DOHH2 (cell line): Measurements from ENCODE around the gene MYO18B.

Source experiments
- H3F3A ChIP-seq: fragments of 200-600 bp; sonication (generic), shearing (Covaris generic); 2 replicates; pipeline ENCODE4 v1.6.0; 2016; ENCODE audit warnings: antibody characterized with exemption, mild to moderate bottlenecking; ENCODE audit not compliant: control insufficient read depth, insufficient read depth
- H3K27ac ChIP-seq: fragments of 200-600 bp; sonication (generic); 2 replicates; pipeline ENCODE4 v1.5.1; 2014; ENCODE audit warnings: low read depth, mild to moderate bottlenecking, low read length, moderate library complexity
- H3K27me3 ChIP-seq: fragments of 200-600 bp; sonication (generic); 2 replicates; pipeline ENCODE4 v1.6.1; 2014; ENCODE audit warnings: mild to moderate bottlenecking, low read length, mixed read lengths; ENCODE audit not compliant: control insufficient read depth
- H3K36me3 ChIP-seq: fragments of 200-600 bp; sonication (generic); 2 replicates; pipeline ENCODE4 v1.6.1; 2014; ENCODE audit warnings: mild to moderate bottlenecking, low read length, moderate library complexity, mixed read lengths; ENCODE audit not compliant: control insufficient read depth
- H3K4me1 ChIP-seq: fragments of 200-600 bp; sonication (generic); 2 replicates; pipeline ENCODE4 v1.6.1; 2014; ENCODE audit warnings: mild to moderate bottlenecking, low read length, mixed read lengths; ENCODE audit not compliant: control insufficient read depth
- H3K4me2 ChIP-seq: fragments of 200-600 bp; sonication (generic); 2 replicates; pipeline ENCODE4 v1.6.0; 2014; ENCODE audit warnings: mild to moderate bottlenecking, low read length, moderate library complexity
- H3K4me3 ChIP-seq: fragments of 200-600 bp; sonication (generic); 2 replicates; pipeline ENCODE4 v1.5.1; 2014; ENCODE audit warnings: mild to moderate bottlenecking, low read length, mixed read lengths
- H3K79me2 ChIP-seq: fragments of 200-600 bp; sonication (generic); 2 replicates; pipeline ENCODE4 v1.6.1; 2014; ENCODE audit warnings: mild to moderate bottlenecking, low read length, mixed read lengths; ENCODE audit not compliant: control insufficient read depth
- H3K9me2 ChIP-seq: fragments of 200-600 bp; sonication (generic); replicated peaks from 2 replicates; pipeline ENCODE4 v1.6.1; 2014; ENCODE audit warnings: mild to moderate bottlenecking, low read length, mixed read lengths; ENCODE audit not compliant: control insufficient read depth
- H3K9me3 ChIP-seq: fragments of 200-600 bp; sonication (generic); 2 replicates; pipeline ENCODE4 v1.6.1; 2014; ENCODE audit warnings: antibody characterized with exemption, low read length, mixed read lengths; ENCODE audit not compliant: control insufficient read depth, insufficient read depth
- H4K20me1 ChIP-seq: fragments of 200-600 bp; sonication (generic); 2 replicates; pipeline ENCODE4 v1.6.0; 2014; ENCODE audit warnings: low read depth, mild to moderate bottlenecking, antibody characterized with exemption, low read length, moderate library complexity; ENCODE audit not compliant: control insufficient read depth, insufficient read depth
- CTCF ChIP-seq: fragments of 200-600 bp; sonication (generic); IDR thresholded peaks from one replicate; pipeline ENCODE4 v1.5.1; 2014; ENCODE audit warnings: antibody characterized with exemption, mild to moderate bottlenecking, low read depth, low read length; ENCODE audit not compliant: poor library complexity, severe bottlenecking
- EZH2phosphoT487 ChIP-seq: fragments of 200-600 bp; sonication (generic); IDR thresholded peaks from 2 replicates; pipeline ENCODE4 v1.6.1; 2017; ENCODE audit warnings: borderline replicate concordance, mild to moderate bottlenecking, antibody characterized with exemption, low read length, moderate library complexity, mixed read lengths

Gene MYO18B

GRCh38 chr22:25804676-25805075 is 62.7 kb downstream of the MYO18B start:
- no peaks in the 10 kb centered on the region for H3K79me2 ChIP-seq
- no peaks in the 10 kb centered on the region for H3K27me3 ChIP-seq
- H3K4me2 ChIP-seq, result no peak overlapping the region
- no peaks in the 10 kb centered on the region for H3K9me3 ChIP-seq
- H3F3A ChIP-seq, result no peaks in the 10 kb centered on the region
- H4K20me1 ChIP-seq, result no peaks in the 10 kb centered on the region
- no peaks in the 10 kb centered on the region for H3K4me1 ChIP-seq
- TF ChIP-seq EZH2phosphoT487 (no peak), CTCF (no peak)
- no peaks in the 10 kb centered on the region for H3K9me2 ChIP-seq
- H3K27ac ChIP-seq, result no peak overlapping the region
- H3K36me3 ChIP-seq, result no peaks in the 10 kb centered on the region
- no peak overlapping the region for H3K4me3 ChIP-seq

- Histone ChIP-seq H3F3A (no peaks in the 10 kb centered on the region), H3K4me2 (no peak overlapping the region), H3K27ac (no peak overlapping the region), H3K36me3 (no peaks in the 10 kb centered on the region), H3K79me2 (no peaks in the 10 kb centered on the region), H3K9me2 (no peaks in the 10 kb centered on the region), H3K9me3 (no peaks in the 10 kb centered on the region), H4K20me1 (no peaks in the 10 kb centered on the region), H3K27me3 (no peaks in the 10 kb centered on the region), H3K4me3 (no peak overlapping the region), H3K4me1 (no peaks in the 10 kb centered on the region)
- TF ChIP-seq CTCF (no peak), EZH2phosphoT487 (no peak)
These were observed 64.6 kb downstream of the MYO18B start for GRCh38 chr22:25806579-25806978.

GRCh38 chr22:25814685-25815084 is 72.7 kb downstream of the MYO18B start:
- Histone ChIP-seq H3K4me1 (no peaks in the 10 kb centered on the region), H3K4me2 (no peak overlapping the region), H3K9me2 (no peaks in the 10 kb centered on the region), H3K27me3 (peaks cover 7% of the 10 kb centered on the region), H4K20me1 (no peaks in the 10 kb centered on the region), H3K36me3 (no peaks in the 10 kb centered on the region), H3K27ac (no peak overlapping the region), H3K9me3 (no peaks in the 10 kb centered on the region), H3K4me3 (no peak overlapping the region), H3F3A (no peaks in the 10 kb centered on the region), H3K79me2 (no peaks in the 10 kb centered on the region)
- no peak for TF ChIP-seq CTCF
- TF ChIP-seq EZH2phosphoT487, result no peak

DNA sequence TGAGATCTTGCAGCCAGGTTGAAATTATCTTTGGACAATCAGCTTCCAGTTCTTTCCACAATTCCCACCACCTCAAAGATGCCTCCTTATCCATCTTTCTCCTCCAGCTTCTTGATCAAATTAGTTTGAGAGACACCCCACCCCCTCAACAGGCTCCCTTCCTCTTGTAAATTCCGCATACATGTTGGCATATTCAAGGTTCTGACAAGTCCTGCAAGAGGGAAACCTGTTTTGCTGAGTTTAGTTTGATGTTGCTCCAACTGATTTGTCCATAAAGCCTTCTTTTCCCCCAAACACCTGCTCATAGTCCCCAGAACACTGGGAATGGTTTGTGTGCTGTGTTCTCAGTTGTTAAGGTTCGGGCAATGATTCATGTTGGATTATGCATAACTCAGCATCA is 73.6 kb downstream of the MYO18B start:
- Histone ChIP-seq H3F3A (no peaks in the 10 kb centered on the region), H4K20me1 (no peaks in the 10 kb centered on the region), H3K27ac (no peak overlapping the region), H3K4me1 (no peaks in the 10 kb centered on the region), H3K9me3 (no peaks in the 10 kb centered on the region), H3K4me2 (no peak overlapping the region), H3K36me3 (no peaks in the 10 kb centered on the region), H3K27me3 (peaks cover 7% of the 10 kb centered on the region), H3K79me2 (no peaks in the 10 kb centered on the region), H3K9me2 (no peaks in the 10 kb centered on the region), H3K4me3 (no peak overlapping the region)
- TF ChIP-seq CTCF (no peak), EZH2phosphoT487 (no peak)
